NCI-H446 treated with DMSO at 0.1 percent for 48 hours (cell line): Measurements from ENCODE around the gene UROD.
A peak's percentile ranks its signal among the peaks of the same experiment; 100 is the strongest.

ENCODE experiments used
- DNase-seq: peaks from one replicate; lab custom pipeline; 2025; lab: John Stamatoyannopoulos, UW

UROD gene

GRCh38 chr1:45008516-45008915 lies 3.5 kb upstream of the UROD start:
- DNase-seq: no peak

- DNase-seq: no peak
These were observed 2.7 kb upstream of the UROD start for GRCh38 chr1:45009296-45009865.

- DNase-seq: no peak
These were observed 1.8 kb upstream of the UROD start for GRCh38 chr1:45009956-45010854.

GRCh38 chr1:45010855-45011811 lies 921 bp upstream of the UROD start, which contains the start of gene HECTD3:
Gene HECTD3 (minus strand): TSS chr1:45011324. CDS start chr1:45011257, 67 bp downstream.
- peak; percentile 67 for DNase-seq

GRCh38 chr1:45012639-45013278 lies 705 bp downstream of the UROD start:
- peak; percentile 4 for DNase-seq

GRCh38 chr1:45013551-45014209 lies 1.6 kb downstream of the UROD start:
- DNase-seq: no peak

- DNase-seq: peak; percentile 36
These were observed 2.4 kb downstream of the UROD start for GRCh38 chr1:45014321-45015028.

GRCh38 chr1:45015683-45016082 lies 3.6 kb downstream of the UROD start:
- no peak for DNase-seq

- no peak for DNase-seq
These were observed 4.1 kb downstream of the UROD start for GRCh38 chr1:45016090-45016697.

GRCh38 chr1:45016767-45017166 lies 4.7 kb downstream of the UROD start:
- no peak for DNase-seq

- DNase-seq: peak; percentile 59
These were observed 6.7 kb downstream of the UROD start for GRCh38 chr1:45018599-45019230.

- DNase-seq: no peak
These were observed 11.6 kb downstream of the UROD start for GRCh38 chr1:45023663-45024062.

- DNase-seq: no peak
These were observed 14.4 kb downstream of the UROD start for GRCh38 chr1:45026446-45026845.

- DNase-seq: no peak
These were observed 20.8 kb downstream of the UROD start for GRCh38 chr1:45032837-45033236.

- DNase-seq: no peak
These were observed 21.3 kb downstream of the UROD start for GRCh38 chr1:45033356-45033755.

GRCh38 chr1:45035631-45036301 lies 23.7 kb downstream of the UROD start:
- DNase-seq: no peak

- DNase-seq: no peak
These were observed 25.4 kb downstream of the UROD start for GRCh38 chr1:45037456-45037855.

GRCh38 chr1:45038240-45038639 lies 26.2 kb downstream of the UROD start:
- DNase-seq: no peak
